Hematopoietic multipotent progenitor cell treated with erythropoietin and hydrocortisone succinate and interleukin-3 and kit ligand, for 6 days (in vitro differentiated cells): ENCODE measurements around the gene POLR1A.
A peak's percentile ranks its signal among the peaks of the same experiment; 100 is the strongest.

Source experiments
- DNase-seq: peaks from one replicate; pipeline ENCODE4 v3.0.0-alpha.2; 2015

POLR1A gene

GRCh38 chr2:86056590-86057331, 48.9 kb downstream of the POLR1A start:
- DNase-seq, result no peak

GRCh38 chr2:86055314-86055713, 50.4 kb downstream of the POLR1A start:
- no peak for DNase-seq

GRCh38 chr2:86054535-86055082, 51.1 kb downstream of the POLR1A start:
- no peak for DNase-seq

- no peak for DNase-seq
Observed at GRCh38 chr2:86053166-86053565, 52.5 kb downstream of the POLR1A start.

GRCh38 chr2:86052676-86053075, 53.0 kb downstream of the POLR1A start:
- DNase-seq, result no peak

GRCh38 chr2:86052265-86052664, 53.4 kb downstream of the POLR1A start:
- DNase-seq, result no peak

GRCh38 chr2:86050301-86050700, 55.4 kb downstream of the POLR1A start:
- DNase-seq, result no peak

- no peak for DNase-seq
Observed at GRCh38 chr2:86049529-86049928, 56.2 kb downstream of the POLR1A start.

- DNase-seq, result no peak
Observed at GRCh38 chr2:86048888-86049287, 56.8 kb downstream of the POLR1A start.

- no peak for DNase-seq
Observed at GRCh38 chr2:86048383-86048701, 57.3 kb downstream of the POLR1A start.

GRCh38 chr2:86047575-86048382, 57.9 kb downstream of the POLR1A start:
- no peak for DNase-seq

GRCh38 chr2:86045541-86045940, 60.1 kb downstream of the POLR1A start:
- no peak for DNase-seq

GRCh38 chr2:86044614-86045013, 61.1 kb downstream of the POLR1A start:
- no peak for DNase-seq

GRCh38 chr2:86044045-86044444, 61.6 kb downstream of the POLR1A start:
- DNase-seq, result no peak

- no peak for DNase-seq
Observed at GRCh38 chr2:86042256-86043168, 63.2 kb downstream of the POLR1A start.

GRCh38 chr2:86039963-86040655, 65.6 kb downstream of the POLR1A start:
- DNase-seq, result no peak

- DNase-seq, result no peak
Observed at GRCh38 chr2:86039178-86039962, 66.3 kb downstream of the POLR1A start.

GRCh38 chr2:86038291-86039081, 67.2 kb downstream of the POLR1A start:
- peak; percentile 71 for DNase-seq

- no peak for DNase-seq
Observed at GRCh38 chr2:86037795-86038192, 67.9 kb downstream of the POLR1A start.

- DNase-seq, result peak; percentile 75
Observed at GRCh38 chr2:86037141-86037794, 68.4 kb downstream of the POLR1A start.
